ENCODE data around the gene KCTD11. TPM values are rescaled to one million over a fixed set of nuclear protein-coding genes. Genes with fewer than 3 reads are reported as not detected.
"Not testable (repeated sequence)": the region's sequence is repeated elsewhere in the genome, so short reads cannot be mapped to it uniquely, and the experiment has no call there.

The KCTD11 gene
- total RNA-seq, 1 donor from 2014 or later, result 3.8 TPM

GRCh38 chr17:7322520-7323194 lies 29.3 kb upstream of the KCTD11 start:
- no peak for DNase-seq (ENCODE audit: low read depth in 2 of 2)

- DNase-seq (ENCODE audit: low read depth in 2 of 2), result peak; percentile 42 to 67
These were observed 28.1 kb upstream of the KCTD11 start for GRCh38 chr17:7323731-7324437.

GRCh38 chr17:7324438-7324779 lies 27.6 kb upstream of the KCTD11 start:
- DNase-seq (ENCODE audit: low read depth in 2 of 2), result no peak

DNA sequence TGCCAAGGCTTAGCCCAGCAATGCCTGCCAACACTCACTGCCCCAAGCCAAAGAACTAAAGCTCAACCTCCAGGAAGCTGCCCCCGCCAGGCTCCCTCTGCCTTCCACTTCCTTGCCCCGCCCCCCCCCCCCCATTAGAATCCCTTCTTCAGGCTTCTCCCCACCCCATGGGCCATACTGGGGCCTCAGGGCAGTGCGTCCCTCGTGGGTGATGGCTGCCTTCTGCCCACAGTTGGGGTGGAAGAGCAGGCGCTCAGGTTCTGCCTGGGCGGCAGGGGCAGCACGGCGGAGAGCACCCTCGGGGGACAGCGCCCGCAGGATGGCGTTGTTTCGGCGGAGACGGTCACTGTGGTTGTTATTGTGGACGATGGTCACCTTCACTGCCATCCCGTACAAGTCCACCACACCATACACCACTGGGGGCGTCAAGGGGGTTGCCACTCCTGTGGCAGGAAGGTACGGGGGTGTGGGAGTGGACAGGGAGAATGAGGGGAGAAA lies 26.9 kb upstream of the KCTD11 start:
- no peak for DNase-seq (ENCODE audit: low read depth in 2 of 2)

- DNase-seq (ENCODE audit: low read depth in 2 of 2), result no peak
These were observed 25.8 kb upstream of the KCTD11 start for GRCh38 chr17:7326186-7326585.

DNA sequence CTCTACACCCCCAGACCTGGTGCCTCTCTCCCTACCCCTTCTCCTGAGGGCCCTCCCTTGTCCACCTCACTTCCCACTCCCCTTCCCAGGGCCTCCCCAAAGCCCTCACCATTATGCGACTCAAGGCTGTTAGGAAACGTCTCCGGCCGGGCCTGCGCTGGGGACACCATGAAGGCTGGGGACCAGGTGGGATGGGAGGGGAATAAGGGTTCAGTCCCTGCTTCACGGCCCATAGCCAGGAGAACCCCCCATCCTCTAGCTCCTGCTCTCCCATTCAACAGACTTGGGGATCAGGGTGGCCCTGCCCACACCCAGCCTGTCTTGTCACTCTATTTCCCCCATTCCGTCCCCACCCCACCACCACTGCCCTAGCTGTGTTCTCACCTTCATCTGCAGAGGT lies 24.9 kb upstream of the KCTD11 start:
- DNase-seq (ENCODE audit: low read depth in 2 of 2), result no peak

- no peak for DNase-seq (ENCODE audit: low read depth in 2 of 2)
These were observed 24.5 kb upstream of the KCTD11 start for GRCh38 chr17:7327501-7327900.

DNA sequence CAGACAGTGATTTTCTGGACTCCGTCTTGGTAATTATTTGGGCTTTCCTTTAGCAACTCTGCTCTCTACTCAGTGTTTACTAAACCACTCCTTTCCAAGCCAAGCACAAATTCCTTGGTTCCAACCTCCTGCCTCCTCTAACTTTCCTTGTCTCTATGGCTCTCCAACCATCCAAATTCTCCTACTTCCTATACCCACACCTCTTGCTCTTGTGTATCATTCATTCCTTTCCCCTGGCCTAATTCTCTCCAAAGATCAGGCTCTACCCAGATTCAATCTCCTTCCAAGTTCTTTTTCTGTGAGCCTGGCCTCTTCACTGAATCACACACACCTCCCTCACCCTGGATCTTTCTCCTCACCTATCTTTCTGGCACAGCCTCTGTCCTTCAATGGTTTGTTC lies 24.0 kb upstream of the KCTD11 start:
- DNase-seq (ENCODE audit: low read depth in 2 of 2), result no peak

DNA sequence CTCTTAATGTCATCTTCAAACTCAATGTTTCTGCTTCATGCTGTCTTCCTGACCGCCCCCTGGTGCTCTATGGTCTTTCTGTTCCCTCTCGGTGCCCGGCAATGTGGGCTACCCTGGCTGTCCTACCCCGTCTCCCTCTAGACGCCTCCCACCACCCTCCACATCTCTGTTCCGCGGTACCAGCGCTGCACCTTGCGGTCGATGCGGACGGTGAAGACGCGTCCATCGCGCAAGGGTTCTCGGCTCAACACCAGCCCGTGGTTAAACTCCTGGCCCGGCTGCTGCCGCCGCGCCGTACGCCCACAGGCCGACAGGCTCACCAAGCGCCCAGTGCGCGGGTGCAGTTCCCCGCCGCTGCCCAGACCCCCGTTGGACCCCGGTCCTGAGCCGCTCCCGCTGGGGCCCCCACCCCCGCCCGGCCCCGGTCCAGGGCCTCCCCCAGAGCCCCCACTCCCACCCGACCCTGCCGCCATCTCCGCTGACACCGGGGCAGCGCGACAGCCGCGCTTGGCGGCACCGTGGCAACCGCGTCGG lies 23.1 kb upstream of the KCTD11 start, which contains the start of gene NEURL4:
TSS of gene NEURL4 (minus strand) at position 496 of the 534 bp plus-strand sequence. CDS start at position 473, 23 bp downstream.
- DNase-seq (ENCODE audit: low read depth in 2 of 2), result no peak

DNA sequence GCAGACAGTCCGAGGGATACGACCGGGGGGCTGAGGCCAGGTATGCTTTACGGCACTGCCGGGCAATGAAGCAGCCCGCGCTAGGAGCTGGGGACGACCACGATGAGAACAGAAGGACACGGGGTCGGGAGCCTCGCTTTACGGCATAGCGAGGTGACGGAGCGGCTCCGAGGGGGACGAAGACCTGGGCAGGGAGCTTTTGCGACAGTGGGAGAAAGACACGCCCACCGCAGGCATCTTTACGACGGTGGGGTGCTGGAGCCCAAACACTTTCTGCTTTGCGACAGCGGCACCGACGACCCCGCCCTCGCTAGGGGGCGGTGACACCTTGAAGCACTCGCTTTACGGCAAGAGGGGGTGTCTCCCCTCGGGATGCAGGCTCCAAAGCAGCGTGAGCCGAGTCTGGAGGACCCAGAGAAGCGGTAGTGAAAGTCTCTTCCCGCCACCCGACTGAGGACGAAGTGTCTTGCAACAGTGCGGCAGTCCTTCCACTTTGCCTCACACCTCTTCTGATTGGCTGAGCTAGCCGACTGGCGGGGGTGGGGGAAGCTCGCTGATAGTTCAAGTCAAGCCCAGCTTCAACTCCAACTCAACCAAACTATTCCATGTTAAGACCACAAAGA lies 22.5 kb upstream of the KCTD11 start:
- DNase-seq (ENCODE audit: low read depth in 2 of 2), result peak; percentile 99

DNA sequence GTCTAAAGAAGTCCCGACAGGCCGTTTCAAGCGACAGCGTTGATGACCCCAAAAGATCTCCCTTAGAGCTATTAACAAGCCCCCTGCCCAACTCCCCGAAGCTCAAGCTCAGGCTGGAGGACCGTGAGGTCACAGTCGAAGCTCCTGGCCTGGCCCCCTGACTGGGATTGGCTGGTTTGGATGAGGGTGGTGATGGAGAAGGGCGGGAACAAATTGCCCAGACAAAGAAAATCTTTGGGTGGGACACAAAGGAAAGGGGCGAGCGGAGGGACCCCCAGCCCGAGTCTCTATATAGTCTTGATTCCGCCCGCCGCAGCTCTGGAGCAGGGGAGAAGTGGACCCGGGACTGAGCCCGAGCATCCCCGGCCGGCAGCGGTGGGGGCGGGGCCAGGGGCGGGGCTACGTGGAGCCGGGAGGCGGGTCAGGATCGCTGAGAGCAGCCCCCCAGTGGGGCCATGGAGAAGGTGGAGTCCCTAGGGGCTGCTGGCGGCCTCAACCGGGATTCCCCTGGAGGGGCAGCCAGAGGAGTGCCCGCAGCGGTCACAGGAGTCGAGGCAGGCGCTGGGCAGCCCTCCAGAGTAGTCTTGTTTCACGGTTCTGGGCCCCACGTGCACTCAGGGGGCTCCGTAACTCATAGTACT lies 21.8 kb upstream of the KCTD11 start:
- DNase-seq (ENCODE audit: low read depth in 2 of 2), result peak; percentile 79 to 80

GRCh38 chr17:7330638-7331015 lies 21.3 kb upstream of the KCTD11 start:
- DNase-seq (ENCODE audit: low read depth in 2 of 2), result no peak

DNA sequence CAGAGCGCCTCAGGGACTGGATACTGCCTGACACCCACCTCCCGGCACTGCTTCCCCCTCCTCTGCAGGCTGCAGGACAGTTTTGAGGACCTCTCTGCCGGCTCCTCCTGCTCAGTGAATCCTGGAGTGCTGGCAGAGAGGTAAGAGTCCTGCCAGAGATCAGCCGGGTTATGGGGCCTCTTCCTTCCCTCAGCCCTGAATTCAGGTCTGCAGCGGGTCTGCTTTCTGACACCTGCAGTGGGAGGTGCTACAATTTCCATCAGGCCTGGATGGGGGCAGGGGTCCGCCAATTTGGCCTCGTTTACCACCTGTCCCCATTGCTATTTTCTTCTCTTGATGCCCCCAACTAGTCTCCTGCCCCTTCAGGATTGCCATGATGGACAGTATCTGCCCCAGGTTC lies 19.9 kb upstream of the KCTD11 start:
- DNase-seq (ENCODE audit: low read depth in 2 of 2), result no peak

- not testable (repeated sequence) for DNase-seq (ENCODE audit: low read depth in 2 of 2)
These were observed 19.3 kb upstream of the KCTD11 start for GRCh38 chr17:7332600-7333069.

DNA sequence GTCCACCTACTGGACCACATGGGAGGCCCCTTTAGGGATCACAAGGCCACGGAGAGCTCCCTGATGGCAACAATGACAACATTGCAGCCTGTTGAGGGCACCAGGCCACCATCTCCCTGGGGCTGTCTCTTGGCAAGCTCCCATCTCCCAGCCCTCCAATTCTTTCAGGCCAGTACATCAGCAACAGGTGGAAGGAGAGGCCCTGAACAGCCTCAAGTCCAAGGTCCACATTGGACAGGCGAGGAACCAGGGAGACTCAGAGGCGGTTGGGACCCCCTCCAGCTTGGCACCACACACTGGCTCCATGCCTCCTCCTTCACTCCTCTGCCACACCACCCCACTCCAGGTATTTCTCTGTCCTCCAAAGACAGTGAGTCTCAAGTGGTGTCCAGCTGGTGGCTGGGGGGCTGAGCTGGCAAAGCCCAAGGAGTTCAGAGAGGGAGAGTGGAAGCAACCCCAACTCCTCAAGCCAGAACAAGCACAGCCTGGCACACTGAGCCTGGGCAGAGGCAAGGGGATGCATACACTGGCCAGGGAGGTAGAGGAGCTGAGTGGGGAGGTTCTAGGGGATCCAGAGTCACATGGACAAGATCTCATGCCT lies 16.9 kb upstream of the KCTD11 start:
- DNase-seq (ENCODE audit: low read depth in 2 of 2), result no peak

GRCh38 chr17:7335765-7336164 lies 16.2 kb upstream of the KCTD11 start:
- DNase-seq (ENCODE audit: low read depth in 2 of 2), result not testable (repeated sequence)

GRCh38 chr17:7336240-7337175 lies 15.5 kb upstream of the KCTD11 start, which contains the start of gene ACAP1:
Gene ACAP1, plus strand, starts transcription at chr17:7336529. Its CDS starts 206 bp downstream, at chr17:7336735.
- no peak for DNase-seq (ENCODE audit: low read depth in 2 of 2)

DNA sequence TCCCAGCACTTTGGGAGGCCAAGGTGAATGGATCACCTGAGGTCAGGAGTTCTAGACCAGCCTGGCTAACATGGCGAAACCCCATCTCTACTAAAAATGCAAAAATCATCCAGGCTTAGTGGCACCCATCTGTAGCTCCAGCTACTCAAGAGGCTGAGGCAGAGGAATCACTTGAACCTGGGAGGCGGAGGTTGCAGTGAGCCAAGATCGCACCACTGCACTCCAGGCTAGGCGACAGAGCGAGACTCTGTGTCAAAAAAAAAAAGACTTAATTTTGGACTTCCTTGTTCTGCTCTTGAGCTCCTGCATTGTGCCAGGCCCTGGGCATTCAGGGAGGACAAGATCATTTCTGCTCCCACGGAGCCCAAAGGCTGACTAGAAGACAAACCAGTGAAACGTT lies 14.4 kb upstream of the KCTD11 start:
- DNase-seq (ENCODE audit: low read depth in 2 of 2), result not testable (repeated sequence)

GRCh38 chr17:7340179-7340578 lies 11.8 kb upstream of the KCTD11 start:
- DNase-seq (ENCODE audit: low read depth in 2 of 2), result no peak

DNA sequence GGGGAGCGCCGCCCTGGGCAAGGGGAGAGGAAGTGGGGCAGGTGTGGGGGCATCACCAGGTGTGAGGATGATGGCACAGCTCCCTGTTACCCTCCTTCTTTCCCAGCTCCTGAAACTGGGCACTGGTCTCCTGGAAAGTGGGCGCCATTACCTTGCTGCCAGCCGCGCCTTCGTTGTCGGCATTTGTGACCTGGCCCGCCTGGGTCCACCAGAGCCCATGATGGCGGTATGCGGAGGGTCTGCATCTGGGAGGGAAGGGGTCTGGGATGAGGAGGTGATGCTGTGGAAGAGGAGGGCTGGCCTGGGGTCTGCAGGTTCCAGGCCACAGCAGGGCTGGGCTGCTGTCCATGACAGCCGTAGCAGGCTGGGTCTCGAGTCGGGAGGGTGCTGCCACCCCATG lies 10.1 kb upstream of the KCTD11 start:
- no peak for DNase-seq (ENCODE audit: low read depth in 2 of 2)
